Measurements from ENCODE around the gene ABCD1. TPM values are rescaled to one million over a fixed set of nuclear protein-coding genes. Genes with fewer than 3 reads are reported as not detected.
"Not testable (repeated sequence)": the region's sequence is repeated elsewhere in the genome, so short reads cannot be mapped to it uniquely, and the experiment has no call there.

Gene ABCD1
- total RNA-seq, 4 donors from 2014 or later, result 1.8 to 5.0 (median 3.5) TPM

- TF ChIP-seq POLR2A (IDR thresholded peaks at IDR 0.05) (no peak), CTCF (IDR thresholded peaks at IDR 0.05) (no peak)
- no peak for DNase-seq
- Histone ChIP-seq H3K9me3 (no peaks in the 10 kb centered on the region), H3K4me1 (peaks cover 3 to 73% (median 12%) of the 10 kb centered on the region in 3 donors), H3K4me3 (no peak overlapping the region), H3K27me3 (no peaks in the 10 kb centered on the region), H3K36me3 (peaks cover 0 to 30% (median 0%) of the 10 kb centered on the region in 3 donors), H3K27ac (no peak overlapping the region)
- WGBS, 2 donors, result 69% methylated on average over 6 of the region's 15 CpGs; no CpG with 5 or more reads in 1 of the 2 donors
- intact Hi-C loops (cut with DNase I), result no loop called here
Measured at GRCh38 chrX:153696100-153696499, 28.6 kb upstream of the ABCD1 start.

GRCh38 chrX:153696538-153696937 is 28.1 kb upstream of the ABCD1 start:
- intact Hi-C loops (cut with DNase I); H3K27me3 ChIP-seq; H3K9me3 ChIP-seq; H3K27ac ChIP-seq; H3K4me3 ChIP-seq; DNase-seq: not testable (repeated sequence)
- WGBS, 2 donors, result no CpG with 5 or more reads among the region's 10 CpGs
- H3K36me3 ChIP-seq, result peaks cover 0 to 34% (median 0%) of the 10 kb centered on the region in 3 donors
- H3K4me1 ChIP-seq, result peaks cover 3 to 73% (median 12%) of the 10 kb centered on the region in 3 donors

- Histone ChIP-seq H3K4me1 (peaks cover 3 to 74% (median 12%) of the 10 kb centered on the region in 3 donors), H3K36me3 (peaks cover 0 to 40% (median 0%) of the 10 kb centered on the region in 3 donors)
- H3K9me3 ChIP-seq; intact Hi-C loops (cut with DNase I); H3K27ac ChIP-seq; H3K27me3 ChIP-seq; DNase-seq; H3K4me3 ChIP-seq: not testable (repeated sequence)
- 55 to 72% methylated on average over 5 to 16 of the region's 16 CpGs for WGBS, 2 donors
Measured at GRCh38 chrX:153696986-153697722, 27.5 kb upstream of the ABCD1 start.

GRCh38 chrX:153697924-153698865 is 26.5 kb upstream of the ABCD1 start:
- H3K36me3 ChIP-seq, result peaks cover 0 to 51% (median 0%) of the 10 kb centered on the region in 3 donors
- no peak for DNase-seq
- H3K4me3 ChIP-seq, result no peak overlapping the region
- no peak overlapping the region for H3K27ac ChIP-seq
- H3K4me1 ChIP-seq, result peaks cover 3 to 74% (median 11%) of the 10 kb centered on the region in 3 donors
- WGBS, 2 donors, result 70 to 79% methylated on average over 8 to 12 of the region's 16 CpGs
- no peaks in the 10 kb centered on the region for H3K9me3 ChIP-seq
- intact Hi-C loops (cut with DNase I), result no loop called here
- TF ChIP-seq CTCF (IDR thresholded peaks at IDR 0.05) (no peak), POLR2A (IDR thresholded peaks at IDR 0.05) (no peak)
- no peaks in the 10 kb centered on the region for H3K27me3 ChIP-seq

- H3K9me3 ChIP-seq; H3K27me3 ChIP-seq; H3K4me3 ChIP-seq; intact Hi-C loops (cut with DNase I); DNase-seq: not testable (repeated sequence)
- peaks cover 0 to 60% (median 0%) of the 10 kb centered on the region in 3 donors for H3K36me3 ChIP-seq
- H3K27ac ChIP-seq, result peak overlapping the region in 3 of 4 donors; percentile 39 to 68 (median 48)
- WGBS, 2 donors, result 73% methylated on average over 8 of the region's 16 CpGs; no CpG with 5 or more reads in 1 of the 2 donors
- H3K4me1 ChIP-seq, result peaks cover 2 to 74% (median 15%) of the 10 kb centered on the region in 3 donors
Measured at GRCh38 chrX:153699210-153699783, 25.4 kb upstream of the ABCD1 start.

- H3K9me3 ChIP-seq; DNase-seq; H3K4me3 ChIP-seq; intact Hi-C loops (cut with DNase I); H3K27me3 ChIP-seq: not testable (repeated sequence)
- 67% methylated on average over 1 of the region's 18 CpGs; no CpG with 5 or more reads in 1 of the 2 donors for WGBS, 2 donors
- H3K27ac ChIP-seq, result peak overlapping the region; percentile 39 to 68 (median 56)
- H3K36me3 ChIP-seq, result peaks cover 0 to 65% (median 0%) of the 10 kb centered on the region in 3 donors
- peaks cover 0 to 74% (median 15%) of the 10 kb centered on the region in 3 donors for H3K4me1 ChIP-seq
Measured at GRCh38 chrX:153699784-153700371, 24.8 kb upstream of the ABCD1 start.
